Frontal cortex (tissue), 4 donors: Measurements from ENCODE around the gene SLC41A2. TPM values are rescaled to one million over a fixed set of nuclear protein-coding genes. Genes with fewer than 3 reads are reported as not detected.
"Not testable (repeated sequence)": the region's sequence is repeated elsewhere in the genome, so short reads cannot be mapped to it uniquely, and the experiment has no call there.

Experiments used
- DNase-seq, 2 donors: peaks; one replicate each; pipeline ENCODE4 v3.0.0; 2012; ENCODE audit warnings: low spot score in 2 of 2
- FAIRE-seq: peaks from 2 replicates; lab custom pipeline; 2012; peaks lifted over from hg19 to GRCh38; lab: Jason Lieb, UNC
- total RNA-seq: library from RNA; depleted of rRNA; stranded (reverse); fragments of >200 nt; gene quantifications from one replicate; pipeline ENCODE4 v1.2.3, GENCODE V29; 2014
- donor health status: control.
- donor health status: control.
- donor health status: control.

Gene SLC41A2, protein sequence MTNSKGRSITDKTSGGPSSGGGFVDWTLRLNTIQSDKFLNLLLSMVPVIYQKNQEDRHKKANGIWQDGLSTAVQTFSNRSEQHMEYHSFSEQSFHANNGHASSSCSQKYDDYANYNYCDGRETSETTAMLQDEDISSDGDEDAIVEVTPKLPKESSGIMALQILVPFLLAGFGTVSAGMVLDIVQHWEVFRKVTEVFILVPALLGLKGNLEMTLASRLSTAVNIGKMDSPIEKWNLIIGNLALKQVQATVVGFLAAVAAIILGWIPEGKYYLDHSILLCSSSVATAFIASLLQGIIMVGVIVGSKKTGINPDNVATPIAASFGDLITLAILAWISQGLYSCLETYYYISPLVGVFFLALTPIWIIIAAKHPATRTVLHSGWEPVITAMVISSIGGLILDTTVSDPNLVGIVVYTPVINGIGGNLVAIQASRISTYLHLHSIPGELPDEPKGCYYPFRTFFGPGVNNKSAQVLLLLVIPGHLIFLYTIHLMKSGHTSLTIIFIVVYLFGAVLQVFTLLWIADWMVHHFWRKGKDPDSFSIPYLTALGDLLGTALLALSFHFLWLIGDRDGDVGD
- total RNA-seq, result 147 TPM

DNA sequence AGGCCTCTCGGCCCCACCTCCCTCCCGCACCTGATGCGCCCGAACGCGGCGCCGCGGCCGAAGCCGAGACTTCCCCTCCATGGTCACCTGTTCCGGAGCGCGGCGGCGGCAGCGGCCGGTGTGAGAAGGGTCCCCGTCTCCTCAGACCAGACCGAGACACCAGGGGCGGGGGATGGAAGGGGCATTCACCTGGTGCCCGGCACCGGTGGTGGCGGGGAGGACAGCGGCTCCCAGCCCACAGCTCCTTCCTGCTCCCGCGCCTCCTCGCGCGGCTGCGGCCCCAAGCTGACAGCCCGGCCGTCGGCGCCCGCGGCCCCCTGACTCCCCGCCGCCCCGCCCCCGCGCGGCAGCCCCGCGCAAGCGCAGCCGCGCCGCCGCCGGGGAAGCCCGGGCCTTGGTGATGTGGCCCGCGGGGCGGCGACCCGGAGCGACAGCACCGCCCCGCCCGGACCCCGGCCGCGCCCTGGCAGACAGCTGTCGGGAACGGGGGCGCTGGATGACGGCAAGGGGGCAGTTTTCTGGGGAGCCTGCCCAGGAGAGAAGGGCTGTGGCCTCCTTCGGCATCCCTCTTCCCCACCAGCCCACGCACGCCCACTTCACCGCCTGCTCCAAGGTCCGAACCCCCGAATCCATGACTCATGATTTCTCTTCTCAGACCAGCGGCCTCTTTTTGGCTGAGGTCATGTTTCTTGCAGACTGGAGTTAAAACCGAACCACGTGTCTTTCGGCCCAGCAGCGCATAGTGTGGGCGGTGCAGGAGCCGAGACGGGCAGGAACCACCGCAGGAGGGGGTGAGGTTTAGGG is at the start of gene SLC41A2:
SLC41A2 (minus strand) TSS at position 290 of the 804 bp plus-strand sequence. CDS start 29,763 bp downstream, outside the sequence.
- FAIRE-seq, result no peak

DNA sequence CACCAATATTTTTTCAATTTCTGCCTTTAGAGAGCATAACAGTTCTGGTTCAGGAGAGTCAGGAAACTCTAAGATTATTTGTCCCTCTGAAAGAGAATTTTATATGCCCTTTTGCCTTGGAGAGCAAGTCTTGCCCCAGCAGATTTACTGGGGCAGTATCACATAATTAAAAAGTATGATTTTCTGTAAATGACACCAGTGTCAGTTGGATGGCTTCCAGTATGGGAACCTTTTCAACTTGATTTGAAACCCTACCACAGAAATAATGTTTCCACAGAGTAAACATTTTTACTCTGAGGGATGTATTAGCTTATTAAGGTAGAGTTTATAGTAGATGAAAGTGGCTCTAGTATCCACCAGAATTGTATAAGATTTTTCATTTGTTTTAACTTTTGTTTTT is 43.4 kb upstream of the SLC41A2 start:
- DNase-seq (no peak), FAIRE-seq (no peak)

More for the DNA sequence above, at the start of gene SLC41A2:
- DNase-seq, result peak; percentile 87 to 88

- DNase-seq, result no peak
- no peak for FAIRE-seq
These were observed 41.2 kb upstream of the SLC41A2 start for GRCh38 chr12:104999347-104999685.

GRCh38 chr12:104998423-104999346 is 40.6 kb upstream of the SLC41A2 start:
- no peak for FAIRE-seq
- DNase-seq, result no peak

GRCh38 chr12:104997541-104997940 is 39.5 kb upstream of the SLC41A2 start:
- no peak for FAIRE-seq

GRCh38 chr12:104994336-104994735 is 36.2 kb upstream of the SLC41A2 start:
- FAIRE-seq (no peak), DNase-seq (no peak)

More at GRCh38 chr12:104997541-104997940, 39.5 kb upstream of the SLC41A2 start:
- no peak for DNase-seq

DNA sequence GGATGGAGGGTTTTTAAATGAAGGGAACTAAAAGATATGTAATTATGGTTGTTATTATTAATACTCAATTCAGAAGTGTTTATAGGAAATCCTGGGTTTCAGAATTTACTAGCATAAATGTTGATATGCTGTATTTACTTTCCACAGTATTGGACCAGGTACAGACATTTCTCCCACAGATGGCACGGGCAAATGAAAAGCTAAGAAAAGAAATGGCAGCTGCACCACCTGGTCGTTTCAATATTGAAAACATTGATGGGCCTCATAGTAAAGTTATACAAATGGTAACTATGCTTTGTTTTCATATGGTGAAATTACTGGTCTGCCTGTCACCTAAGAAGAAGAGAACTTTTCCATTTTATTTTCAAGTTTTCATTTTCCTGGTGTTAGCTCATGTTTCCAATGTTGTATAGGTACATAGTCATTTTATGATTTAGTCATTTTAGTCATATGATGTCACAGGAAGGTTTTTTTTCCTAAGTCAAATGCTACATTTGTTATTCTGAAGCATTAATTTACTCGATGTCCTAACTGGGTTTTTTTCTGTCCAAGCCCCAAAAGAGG is 33.6 kb upstream of the SLC41A2 start:
- DNase-seq (no peak), FAIRE-seq (no peak)

DNA sequence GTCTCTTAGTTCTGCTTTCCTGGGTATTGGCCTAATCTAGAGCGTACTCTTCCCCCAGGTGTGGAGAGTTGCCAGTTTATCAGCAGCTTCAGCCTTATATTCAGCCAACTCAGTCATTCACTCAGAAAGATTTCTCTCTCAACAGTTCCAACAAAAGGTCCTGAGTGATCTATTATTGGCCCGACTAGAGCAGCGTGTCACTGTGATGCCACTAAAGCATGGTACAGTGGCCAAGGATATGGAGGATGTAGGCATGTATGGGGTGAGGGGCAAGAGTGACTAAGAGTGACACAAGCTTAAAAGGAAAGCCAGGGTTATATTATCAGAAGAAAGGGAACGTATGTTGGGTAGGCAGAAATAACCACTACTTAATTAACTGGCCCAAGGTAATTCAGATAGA is 32.9 kb upstream of the SLC41A2 start:
- no peak for DNase-seq
- no peak for FAIRE-seq

GRCh38 chr12:104986022-104986941 is 28.2 kb upstream of the SLC41A2 start, which contains the start of gene NOPCHAP1:
NOPCHAP1 (plus strand) TSS chr12:104986316; CDS start chr12:104986353, 37 bp downstream.
- DNase-seq (peak; percentile 90 to 94), FAIRE-seq (peak; percentile 33)

DNA sequence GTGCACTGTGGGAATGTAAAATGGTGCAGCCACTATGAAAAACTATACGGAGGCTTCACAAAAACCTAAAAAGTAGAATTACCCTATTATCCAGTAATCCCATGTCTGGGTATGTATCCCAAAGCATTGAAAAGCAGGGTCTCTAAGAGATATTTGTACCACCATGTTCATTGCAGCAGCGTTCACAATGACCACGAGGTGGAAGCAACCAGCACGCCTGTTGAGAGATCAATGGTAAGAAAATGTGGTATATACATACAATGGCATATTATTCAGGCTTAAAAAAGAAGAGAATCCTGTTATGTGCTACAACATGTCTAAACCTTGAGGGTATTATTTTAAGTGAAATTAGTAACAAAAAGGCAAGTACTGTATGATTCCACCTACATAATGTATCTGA is 27.1 kb upstream of the SLC41A2 start:
- FAIRE-seq (no peak), DNase-seq (no peak)

DNA sequence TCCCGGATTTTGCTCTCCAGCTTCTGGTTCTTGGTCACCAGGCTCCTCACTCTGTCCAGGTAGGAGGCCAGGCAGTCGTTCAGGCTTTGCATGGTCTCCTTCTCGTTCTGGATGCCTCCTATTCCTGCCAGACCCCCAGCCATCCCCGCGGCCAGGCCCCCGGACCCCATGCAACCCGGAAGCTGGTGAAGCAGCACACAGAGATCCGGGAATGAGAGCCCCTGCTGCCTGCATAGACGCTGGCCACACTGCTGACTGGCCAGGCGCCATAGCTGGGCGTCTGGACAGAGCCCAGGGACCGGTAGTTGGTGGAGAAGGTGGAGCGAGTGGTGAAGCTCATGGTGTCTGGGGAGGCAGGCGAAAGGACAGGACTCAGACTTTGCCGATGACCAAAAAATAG is 19.6 kb upstream of the SLC41A2 start:
- FAIRE-seq, DNase-seq: not testable (repeated sequence)

DNA sequence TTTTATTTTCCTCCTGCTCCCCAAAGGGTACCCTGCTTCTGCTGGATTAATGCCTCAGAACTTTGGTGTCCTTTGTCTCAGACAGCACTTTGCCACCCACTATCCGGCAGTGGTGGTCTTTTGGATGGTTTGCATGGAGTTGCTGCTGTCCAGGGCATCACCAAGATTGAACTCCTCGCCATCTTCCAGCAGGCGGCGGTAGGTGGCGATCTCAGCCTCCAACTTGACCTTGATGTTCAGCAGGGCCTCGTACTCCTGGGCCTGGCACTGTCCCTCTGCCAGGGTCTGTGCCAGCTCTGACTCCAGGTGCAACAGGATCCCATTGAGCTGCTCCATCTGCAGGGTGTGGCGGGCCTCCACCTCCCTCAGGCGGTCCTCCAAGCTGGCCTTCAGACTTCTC is 18.6 kb upstream of the SLC41A2 start:
- DNase-seq (no peak), FAIRE-seq (no peak)

GRCh38 chr12:104975587-104976343 is 17.7 kb upstream of the SLC41A2 start:
- FAIRE-seq, result no peak
- no peak for DNase-seq

- FAIRE-seq (no peak), DNase-seq (no peak)
These were observed 16.7 kb upstream of the SLC41A2 start for GRCh38 chr12:104974626-104975290.

GRCh38 chr12:104973250-104973649 is 15.2 kb upstream of the SLC41A2 start:
- no peak for FAIRE-seq
- DNase-seq, result no peak

DNA sequence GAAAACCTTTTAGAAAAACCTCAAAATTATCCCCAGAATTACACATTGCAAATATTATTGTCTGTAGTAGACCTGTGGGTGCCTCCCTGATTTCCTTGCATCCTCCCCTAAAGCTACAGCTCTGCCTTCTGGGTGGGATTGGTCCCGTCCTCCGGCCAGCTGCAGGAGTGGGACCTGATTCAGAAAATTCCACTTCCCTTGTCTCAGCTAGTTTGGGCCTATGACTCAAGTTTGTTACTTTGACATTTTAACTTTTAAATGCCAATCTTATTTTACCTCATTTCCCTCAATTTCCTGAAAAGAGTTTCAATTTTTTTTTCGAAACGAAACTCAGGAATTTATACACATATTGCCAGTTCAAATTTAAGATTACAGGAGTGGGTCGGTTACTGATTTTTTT is 13.2 kb upstream of the SLC41A2 start:
- FAIRE-seq, result no peak
- DNase-seq, result no peak

- no peak for DNase-seq
- no peak for FAIRE-seq
These were observed 11.3 kb upstream of the SLC41A2 start for GRCh38 chr12:104969343-104969742.
